H1 (cell line): ENCODE results near the gene SLC22A23. TPM values are rescaled to one million over a fixed set of nuclear protein-coding genes. Genes with fewer than 3 reads are reported as not detected.

Experiments used
- CTCF ChIA-PET: fragments of 300-600 bp; sonication (Branson Sonifier 250); formaldehyde crosslinking; loops from one replicate; lab custom pipeline; 2021; ENCODE audit not compliant: partially characterized antibody; lab: Charles Lee
- POLR2A ChIA-PET: fragments of 300-600 bp; sonication (Branson Sonifier 250); formaldehyde crosslinking; loops from one replicate; lab custom pipeline; 2021; ENCODE audit warnings: inconsistent platforms; ENCODE audit not compliant: partially characterized antibody; lab: Charles Lee
- DNase-seq, 2 experiments: peaks; one replicate each; pipeline versions ENCODE4 v3.0.0 to v3.0.0-alpha.2; 2010 to 2022; ENCODE audit warnings: low spot score in 2 of 2, low read depth in 1 of 2, mixed read lengths in 1 of 2
- FAIRE-seq: peaks from 2 replicates; lab custom pipeline; 2011; peaks lifted over from hg19 to GRCh38; lab: Jason Lieb, UNC
- H2AFZ ChIP-seq: 2 replicates; pipeline ENCODE4 v1.8.1; 2012; ENCODE audit warnings: low read length, inconsistent platforms
- H2AK5ac ChIP-seq: 2 replicates; pipeline ENCODE4 v1.6.1; 2013; ENCODE audit warnings: low read depth, low read length
- H2BK120ac ChIP-seq: replicated peaks from 2 replicates; pipeline ENCODE3; 2013; ENCODE audit warnings: low read depth, low read length, inconsistent platforms
- H2BK12ac ChIP-seq: 2 replicates; pipeline ENCODE4 v1.6.1; 2013; ENCODE audit warnings: low read depth, low read length
- H2BK15ac ChIP-seq: 2 replicates; pipeline ENCODE4 v1.6.1; 2013; ENCODE audit warnings: low read length
- H2BK20ac ChIP-seq: 2 replicates; pipeline ENCODE4 v1.6.1; 2013; ENCODE audit warnings: low read length
- H2BK5ac ChIP-seq: 2 replicates; pipeline ENCODE4 v1.6.1; 2013; ENCODE audit warnings: low read depth, low read length
- H3K14ac ChIP-seq: 2 replicates; pipeline ENCODE4 v1.6.1; 2013; ENCODE audit warnings: inconsistent platforms; ENCODE audit not compliant: insufficient read length
- H3K18ac ChIP-seq: 2 replicates; pipeline ENCODE4 v1.6.1; 2013; ENCODE audit warnings: low read length; ENCODE audit errors: extremely low read depth
- H3K23ac ChIP-seq: 2 replicates; pipeline ENCODE4 v1.6.1; 2013; ENCODE audit warnings: inconsistent platforms; ENCODE audit not compliant: insufficient read length
- H3K23me2 ChIP-seq: 2 replicates; pipeline ENCODE4 v1.6.1; 2013; ENCODE audit warnings: low read depth, low read length
- H3K27ac ChIP-seq: 2 replicates; pipeline ENCODE4 v1.6.1; 2011; ENCODE audit warnings: low read depth, low read length, inconsistent platforms
- H3K27me3 ChIP-seq, 4 experiments: replicated peaks in 1 of 4; 1 replicate in 1 of 4; 2 replicates in 3 of 4; pipeline versions ENCODE4 v1.6.1 to v1.8.1; 2011 to 2013; ENCODE audit warnings: low read length in 3 of 4, mild to moderate bottlenecking in 3 of 4, inconsistent platforms in 2 of 4, mixed read lengths in 2 of 4, moderate library complexity in 1 of 4; ENCODE audit not compliant: control insufficient read depth in 3 of 4, insufficient read depth in 3 of 4; ENCODE audit errors: extremely low read depth in 1 of 4
- H3K36me3 ChIP-seq, 4 experiments: 2 replicates each; pipeline versions ENCODE4 v1.6.1 to v1.8.1; 2011 to 2013; ENCODE audit warnings: mild to moderate bottlenecking in 4 of 4, low read length in 3 of 4, moderate library complexity in 2 of 4, control low read depth in 1 of 4, inconsistent platforms in 1 of 4; ENCODE audit not compliant: insufficient read depth in 4 of 4, control insufficient read depth in 2 of 4
- H3K4ac ChIP-seq: replicated peaks from 2 replicates; pipeline ENCODE3; 2013; ENCODE audit warnings: low read length, low read depth, mixed read lengths, inconsistent platforms; ENCODE audit not compliant: insufficient read length
- H3K4me1 ChIP-seq, 4 experiments: replicated peaks in 1 of 4; 1 replicate in 1 of 4; 2 replicates in 3 of 4; pipeline versions ENCODE4 v1.6.1 to v1.8.1; 2011 to 2013; ENCODE audit warnings: low read length in 3 of 4, inconsistent platforms in 2 of 4, mixed read lengths in 1 of 4; ENCODE audit not compliant: insufficient read depth in 4 of 4, control insufficient read depth in 3 of 4
- H3K4me2 ChIP-seq, 2 experiments: 2 replicates each; pipeline versions ENCODE4 v1.6.1 to v1.8.1; 2011 to 2013; ENCODE audit warnings: low read depth in 2 of 2, low read length in 2 of 2, control low read depth in 1 of 2, inconsistent platforms in 1 of 2, mild to moderate bottlenecking in 1 of 2; ENCODE audit not compliant: insufficient read depth in 1 of 2
- H3K4me3 ChIP-seq, 4 experiments: fragments of 200-600, 300-600 bp in 1 of 4; sonication (generic), shearing (Covaris generic), sonication (Bioruptor Twin) in 1 of 4; 2 replicates each; pipeline versions ENCODE4 v1.5.1 to v1.8.1; 2011 to 2016; ENCODE audit warnings: low read length in 4 of 4, low read depth in 3 of 4, control low read depth in 2 of 4, inconsistent platforms in 2 of 4, mild to moderate bottlenecking in 2 of 4, mixed read lengths in 1 of 4, moderate library complexity in 1 of 4; ENCODE audit not compliant: insufficient read depth in 2 of 4; ENCODE audit errors: extremely low read depth in 1 of 4
- H3K56ac ChIP-seq: replicated peaks from 2 replicates; pipeline ENCODE3; 2013; ENCODE audit warnings: low read depth, mild to moderate bottlenecking, mixed read lengths, low read length, inconsistent platforms; ENCODE audit not compliant: insufficient read length
- H3K79me1 ChIP-seq: 2 replicates; pipeline ENCODE4 v1.6.1; 2013; ENCODE audit warnings: low read depth, low read length, control low read depth
- H3K79me2 ChIP-seq, 2 experiments: 2 replicates each; pipeline versions ENCODE4 v1.6.1 to v1.8.1; 2012 to 2013; ENCODE audit warnings: low read length in 2 of 2, mild to moderate bottlenecking in 2 of 2, inconsistent platforms in 1 of 2; ENCODE audit not compliant: insufficient read depth in 2 of 2, control insufficient read depth in 1 of 2
- H3K9ac ChIP-seq, 4 experiments: replicated peaks in 1 of 4; 1 replicate in 1 of 4; 2 replicates in 3 of 4; pipeline versions ENCODE4 v1.6.1 to v1.8.1; 2011 to 2013; ENCODE audit warnings: low read depth in 3 of 4, low read length in 3 of 4, control low read depth in 2 of 4, mild to moderate bottlenecking in 2 of 4, moderate library complexity in 2 of 4, inconsistent platforms in 1 of 4; ENCODE audit errors: extremely low read depth in 1 of 4
- H3K9me3 ChIP-seq, 2 experiments: 2 replicates each; pipeline versions ENCODE4 v1.6.1 to v1.8.1; 2012 to 2013; ENCODE audit warnings: mild to moderate bottlenecking in 2 of 2, moderate library complexity in 2 of 2, control low read depth in 1 of 2, inconsistent platforms in 1 of 2, low read depth in 1 of 2, low read length in 1 of 2, mixed read lengths in 1 of 2; ENCODE audit not compliant: insufficient read depth in 2 of 2
- H4K20me1 ChIP-seq, 2 experiments: replicated peaks in 1 of 2; 2 replicates each; pipeline versions ENCODE3 to v1.8.1; 2011 to 2013; ENCODE audit warnings: inconsistent platforms in 2 of 2, low read length in 2 of 2, mild to moderate bottlenecking in 1 of 2; ENCODE audit not compliant: insufficient read depth in 2 of 2, control insufficient read depth in 1 of 2
- H4K5ac ChIP-seq: 2 replicates; pipeline ENCODE4 v1.6.1; 2013; ENCODE audit warnings: low read length, low read depth, mixed read lengths, inconsistent platforms; ENCODE audit not compliant: insufficient read length
- H4K8ac ChIP-seq: 2 replicates; pipeline ENCODE4 v1.8.0; 2013; ENCODE audit warnings: mild to moderate bottlenecking, moderate library complexity, low read length, inconsistent platforms; ENCODE audit not compliant: insufficient read depth; ENCODE audit errors: extremely low read depth
- H4K91ac ChIP-seq: replicated peaks from 2 replicates; pipeline ENCODE3; 2013; ENCODE audit warnings: low read length, mixed read lengths, inconsistent platforms; ENCODE audit not compliant: insufficient read length
- CBX5 ChIP-seq: fragments of 300-800, 300-1000 bp; sonication (generic); IDR thresholded peaks from 2 replicates; pipeline ENCODE4 v1.7.1; 2016; ENCODE audit warnings: antibody characterized with exemption, low read length, low read depth
- CTCF ChIP-seq, 3 experiments: IDR thresholded peaks; 1 replicate in 2 of 3; 2 replicates in 1 of 3; pipeline versions ENCODE4 v1.5.1 to v1.6.1; 2011; ENCODE audit warnings: low read length in 3 of 3, mild to moderate bottlenecking in 3 of 3, inconsistent platforms in 2 of 3, low read depth in 1 of 3, moderate library complexity in 1 of 3; ENCODE audit not compliant: insufficient read depth in 1 of 3; ENCODE audit errors: control extremely low read depth in 1 of 3
- SAP30 ChIP-seq: fragments of 300-600 bp; sonication (generic); IDR thresholded peaks from 2 replicates; pipeline ENCODE4 v1.7.1; 2012; ENCODE audit warnings: low read length, moderate library complexity, mild to moderate bottlenecking, inconsistent platforms; ENCODE audit not compliant: insufficient read depth, insufficient replicate concordance
- WGBS, 2 experiments: shearing (Covaris generic) in 1 of 2; methylation state at CpG; one replicate each; pipeline versions ENCODE4 v1.1.6 to v1.1.7; 2013 to 2015; ENCODE audit warnings: low lambda C conversion rate in 2 of 2, mixed read lengths in 2 of 2, inconsistent platforms in 1 of 2, low coverage in 1 of 2, missing lambda C conversion rate in 1 of 2; ENCODE audit not compliant: insufficient replicate concordance in 2 of 2, insufficient coverage in 1 of 2, insufficient read length in 1 of 2; ENCODE audit errors: extremely low coverage in 1 of 2, missing lambda C conversion rate in 1 of 2; 5-methylcytosine and 5-hydroxymethylcytosine counted together
- polyA plus RNA-seq, 7 experiments: library from polyadenylated mRNA; depleted of rRNA in 3 of 7; stranded (reverse) in 5 of 7; unstranded in 2 of 7; fragments of >200 nt in 5 of 7; fragments of 200-250 nt in 2 of 7; gene quantifications; 1 replicate in 5 of 7; 2 replicates in 1 of 7; 4 replicates in 1 of 7; pipeline versions ENCODE4 v1.2.1 to v1.2.3, GENCODE V29; 2011 to 2013; ENCODE audit warnings: missing spikeins in 2 of 7, mixed read lengths in 2 of 7
- total RNA-seq: library from RNA; stranded (reverse); fragmentation: NEBNext Ultra II Directional; extraction: Animal tissue kit (Norgen Biotek cat#: 25700); gene quantifications from 2 replicates; pipeline ENCODE4 v1.2.1, GENCODE V29; 2021
- TF ChIP-seq, protein P1 (sequence below): IDR thresholded peaks from 2 replicates; pipeline ENCODE4 v1.6.1; 2011; ENCODE audit warnings: low read depth, mild to moderate bottlenecking, low read length; ENCODE audit not compliant: insufficient read depth

The SLC22A23 gene
- total and polyA plus RNA-seq, 2 of the 8 experiments (the other 6 are each of a cell fraction or from before 2014, with no cell fraction given), result 9.9 to 38.4 TPM

DNA sequence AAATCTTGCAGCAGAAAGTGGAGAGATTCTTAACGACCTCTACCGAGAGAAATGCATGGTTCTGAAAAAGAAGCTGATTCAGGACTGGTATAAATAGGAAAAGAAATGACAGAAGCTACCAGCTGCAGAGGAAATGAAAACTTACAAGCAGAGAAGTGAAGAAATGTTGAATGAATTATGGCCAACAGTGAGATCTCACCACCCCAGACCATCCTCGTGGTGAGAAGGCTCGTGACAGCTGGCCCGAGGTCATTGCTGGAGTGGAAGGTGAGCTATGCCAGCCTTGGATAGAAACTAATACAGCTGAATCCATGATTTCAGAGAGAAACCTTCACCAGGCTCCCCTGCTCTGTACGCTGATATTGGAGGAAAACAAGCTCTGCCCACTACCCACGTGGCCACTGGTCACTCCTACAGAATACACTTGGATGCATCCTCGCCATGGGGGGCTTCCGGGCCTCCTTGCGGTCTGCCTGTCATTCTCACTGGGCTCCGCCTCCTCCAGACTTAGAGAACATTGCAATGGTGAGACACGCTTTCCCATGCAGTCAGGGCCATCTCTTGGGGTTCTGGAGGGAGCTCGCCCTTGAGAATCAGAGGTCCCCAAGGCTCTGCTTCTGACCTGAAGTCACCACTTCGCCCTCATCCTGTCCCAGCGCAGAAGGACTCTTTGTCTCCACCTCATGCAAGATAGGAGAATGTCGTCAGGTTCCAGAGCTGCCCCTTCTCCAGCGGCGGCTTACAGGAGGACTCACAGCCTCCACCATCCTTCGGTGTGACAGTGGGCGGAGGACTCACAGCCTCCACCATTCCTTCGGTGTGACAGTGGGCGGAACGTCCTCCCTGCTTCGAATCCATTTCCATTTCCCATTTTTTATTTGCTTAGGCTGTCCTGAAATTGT is 218.8 kb downstream of the SLC22A23 start:
- Histone ChIP-seq H3K9me3 (no peaks in the 10 kb centered on the region), H2BK5ac (no peak overlapping the region), H2BK20ac (no peak overlapping the region), H3K4me1 (peaks cover 0 to 5% (median 0%) of the 10 kb centered on the region in 4 experiments; a peak in 3 of 7 replicates), H2BK120ac (no peak overlapping the region), H4K8ac (no peak overlapping the region), H3K23me2 (no peaks in the 10 kb centered on the region), H3K79me1 (no peaks in the 10 kb centered on the region; the same call in 1 of the 2 replicates), H2AK5ac (no peak overlapping the region), H4K5ac (no peak overlapping the region), H4K20me1 (no peaks in the 10 kb centered on the region), H3K23ac (no peak overlapping the region), H3K18ac (no peak overlapping the region; the same call in 1 of the 2 replicates), H3K4me3 (no peak overlapping the region), H3K27ac (no peak overlapping the region), H3K4ac (no peak overlapping the region), H2AFZ (no peak overlapping the region), H3K56ac (no peak overlapping the region), H2BK15ac (no peak overlapping the region), H3K79me2 (no peaks in the 10 kb centered on the region), H3K4me2 (no peak overlapping the region), H4K91ac (no peak overlapping the region), H3K27me3 (no peaks in the 10 kb centered on the region; a peak in 1 of 7 replicates), H3K9ac (no peak overlapping the region), H3K36me3 (no peaks in the 10 kb centered on the region), H3K14ac (no peak overlapping the region), H2BK12ac (no peak overlapping the region)
- FAIRE-seq (no peak), DNase-seq (no peak)
- CTCF ChIA-PET, result interaction anchor here (0.7 to 17.3 kb wide), 16 partner anchors 9 to 150 kb away, joined by 3 to 263 read pairs (median 4); no protein-coding TSS in a partner anchor
- POLR2A ChIA-PET, result interaction anchor here (1.0 to 3.4 kb wide), 8 partner anchors 8 to 90 kb away, joined by 3 to 15 read pairs (median 3); no protein-coding TSS in a partner anchor
- WGBS, 2 experiments, result 93% methylated on average over 24 of the region's 24 CpGs; no CpG with 5 or more reads in 1 of the 2 experiments
- no peak for TF ChIP-seq SAP30
- TF ChIP-seq CTCF (IDR thresholded peaks at IDR 0.05; ENCODE audit: control extremely low read depth in 1 of 3, insufficient read depth in 1 of 3, low read depth in 1 of 3, low read length in 3 of 3), result peak in 2 of 3 experiments; percentile 6 to 14; a peak in 2 of 4 replicates
- TF ChIP-seq, protein P1, sequence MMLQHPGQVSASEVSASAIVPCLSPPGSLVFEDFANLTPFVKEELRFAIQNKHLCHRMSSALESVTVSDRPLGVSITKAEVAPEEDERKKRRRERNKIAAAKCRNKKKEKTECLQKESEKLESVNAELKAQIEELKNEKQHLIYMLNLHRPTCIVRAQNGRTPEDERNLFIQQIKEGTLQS, result no peak
- no peak for TF ChIP-seq CBX5
